HL-60 (cell line): Measurements from ENCODE around the gene ABHD17B.

Source experiments
- DNase-seq, 2 experiments: peaks; one replicate each; pipeline ENCODE4 v3.0.0-alpha.2; 2010 to 2020; ENCODE audit warnings: low read depth in 1 of 2, low spot score in 1 of 2
- H3K27ac ChIP-seq: fragments of 250-450 bp; sonication (Bioruptor Pico); replicated peaks from 2 replicates; pipeline ENCODE4 v1.5.1; 2020; ENCODE audit warnings: mild to moderate bottlenecking, moderate library complexity
- H3K27me3 ChIP-seq: fragments of 250-450 bp; sonication (Bioruptor Pico); 2 replicates; pipeline ENCODE4 v1.5.1; 2021; ENCODE audit warnings: mild to moderate bottlenecking, moderate library complexity; ENCODE audit not compliant: insufficient read depth, poor library complexity, severe bottlenecking
- H3K4me3 ChIP-seq: replicated peaks from 2 replicates; pipeline ENCODE4 v1.5.1; 2011; ENCODE audit warnings: mild to moderate bottlenecking, control low read depth, low read length; ENCODE audit not compliant: insufficient read depth
- GABPA ChIP-seq: IDR thresholded peaks from 2 replicates; pipeline ENCODE4 v1.6.1; 2012; ENCODE audit warnings: low read depth
- POLR2AphosphoS5 ChIP-seq: IDR thresholded peaks from 2 replicates; pipeline ENCODE4 v1.6.1; 2012; ENCODE audit warnings: low read depth
- SPI1 ChIP-seq: IDR thresholded peaks from 2 replicates; pipeline ENCODE4 v1.6.1; 2012; ENCODE audit warnings: low read depth, mild to moderate bottlenecking, borderline replicate concordance
- TF ChIP-seq, protein P1 (sequence below): IDR thresholded peaks from 2 replicates; pipeline ENCODE4 v1.6.1; 2012; ENCODE audit warnings: low read depth; ENCODE audit not compliant: insufficient replicate concordance
- TF ChIP-seq, protein P2 (sequence below): IDR thresholded peaks from one replicate; pipeline ENCODE4 v1.5.1; 2011; ENCODE audit warnings: low read length, control low read depth, inconsistent platforms; ENCODE audit not compliant: insufficient read depth

Gene ABHD17B

DNA sequence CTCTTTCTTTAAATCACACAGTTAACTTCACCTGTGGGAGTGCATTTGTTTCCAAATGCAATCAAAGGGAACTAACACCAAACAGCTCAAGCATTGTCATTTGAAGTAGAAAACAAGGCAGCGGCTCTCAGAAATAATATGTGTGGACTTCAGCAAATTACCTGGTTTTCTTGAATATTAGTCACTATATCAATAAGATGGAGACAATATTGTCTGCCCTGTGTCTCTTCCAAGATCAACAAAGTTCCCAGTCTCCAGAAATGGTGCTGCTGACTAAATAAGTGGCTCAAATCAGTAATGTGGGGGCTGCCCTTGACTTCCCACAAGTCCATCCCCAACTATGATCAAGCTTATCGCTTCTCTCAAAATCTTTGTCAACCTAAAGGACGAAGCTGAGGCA, 89.6 kb downstream of the ABHD17B start:
- TF ChIP-seq, protein P1, sequence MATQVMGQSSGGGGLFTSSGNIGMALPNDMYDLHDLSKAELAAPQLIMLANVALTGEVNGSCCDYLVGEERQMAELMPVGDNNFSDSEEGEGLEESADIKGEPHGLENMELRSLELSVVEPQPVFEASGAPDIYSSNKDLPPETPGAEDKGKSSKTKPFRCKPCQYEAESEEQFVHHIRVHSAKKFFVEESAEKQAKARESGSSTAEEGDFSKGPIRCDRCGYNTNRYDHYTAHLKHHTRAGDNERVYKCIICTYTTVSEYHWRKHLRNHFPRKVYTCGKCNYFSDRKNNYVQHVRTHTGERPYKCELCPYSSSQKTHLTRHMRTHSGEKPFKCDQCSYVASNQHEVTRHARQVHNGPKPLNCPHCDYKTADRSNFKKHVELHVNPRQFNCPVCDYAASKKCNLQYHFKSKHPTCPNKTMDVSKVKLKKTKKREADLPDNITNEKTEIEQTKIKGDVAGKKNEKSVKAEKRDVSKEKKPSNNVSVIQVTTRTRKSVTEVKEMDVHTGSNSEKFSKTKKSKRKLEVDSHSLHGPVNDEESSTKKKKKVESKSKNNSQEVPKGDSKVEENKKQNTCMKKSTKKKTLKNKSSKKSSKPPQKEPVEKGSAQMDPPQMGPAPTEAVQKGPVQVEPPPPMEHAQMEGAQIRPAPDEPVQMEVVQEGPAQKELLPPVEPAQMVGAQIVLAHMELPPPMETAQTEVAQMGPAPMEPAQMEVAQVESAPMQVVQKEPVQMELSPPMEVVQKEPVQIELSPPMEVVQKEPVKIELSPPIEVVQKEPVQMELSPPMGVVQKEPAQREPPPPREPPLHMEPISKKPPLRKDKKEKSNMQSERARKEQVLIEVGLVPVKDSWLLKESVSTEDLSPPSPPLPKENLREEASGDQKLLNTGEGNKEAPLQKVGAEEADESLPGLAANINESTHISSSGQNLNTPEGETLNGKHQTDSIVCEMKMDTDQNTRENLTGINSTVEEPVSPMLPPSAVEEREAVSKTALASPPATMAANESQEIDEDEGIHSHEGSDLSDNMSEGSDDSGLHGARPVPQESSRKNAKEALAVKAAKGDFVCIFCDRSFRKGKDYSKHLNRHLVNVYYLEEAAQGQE: no peak
- Histone ChIP-seq H3K4me3 (no peak overlapping the region), H3K27ac (no peak overlapping the region), H3K27me3 (no peaks in the 10 kb centered on the region)
- DNase-seq: no peak

DNA sequence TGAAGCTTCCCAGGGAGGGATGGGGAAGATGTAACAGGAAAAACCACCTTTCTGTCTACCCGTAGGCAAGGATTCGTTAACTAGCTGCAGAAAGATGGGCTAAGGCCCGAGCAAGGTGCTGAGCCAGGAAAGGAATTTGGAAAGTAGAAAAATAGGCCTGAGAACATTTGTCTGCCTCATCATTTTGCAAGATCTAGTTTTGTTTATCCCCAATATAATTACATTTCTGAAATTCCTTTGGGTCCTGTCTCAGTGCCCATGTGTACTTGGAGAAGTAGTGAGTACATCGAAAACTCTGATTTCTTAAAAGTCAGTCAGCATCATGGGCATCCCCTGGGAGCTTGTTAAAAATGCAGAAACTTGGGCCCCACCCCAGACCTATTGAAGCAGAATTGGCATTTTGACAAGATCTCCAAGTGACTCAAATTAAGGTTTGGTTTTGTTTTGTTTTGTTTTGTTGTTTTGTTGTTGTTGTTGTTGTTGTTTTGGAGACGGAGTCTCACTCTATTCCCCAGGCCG, 90.5 kb downstream of the ABHD17B start:
- no peak overlapping the region for H3K27ac ChIP-seq
- TF ChIP-seq SPI1: no peak
- no peak for TF ChIP-seq POLR2AphosphoS5
- no peak for TF ChIP-seq GABPA
- TF ChIP-seq, protein P2, sequence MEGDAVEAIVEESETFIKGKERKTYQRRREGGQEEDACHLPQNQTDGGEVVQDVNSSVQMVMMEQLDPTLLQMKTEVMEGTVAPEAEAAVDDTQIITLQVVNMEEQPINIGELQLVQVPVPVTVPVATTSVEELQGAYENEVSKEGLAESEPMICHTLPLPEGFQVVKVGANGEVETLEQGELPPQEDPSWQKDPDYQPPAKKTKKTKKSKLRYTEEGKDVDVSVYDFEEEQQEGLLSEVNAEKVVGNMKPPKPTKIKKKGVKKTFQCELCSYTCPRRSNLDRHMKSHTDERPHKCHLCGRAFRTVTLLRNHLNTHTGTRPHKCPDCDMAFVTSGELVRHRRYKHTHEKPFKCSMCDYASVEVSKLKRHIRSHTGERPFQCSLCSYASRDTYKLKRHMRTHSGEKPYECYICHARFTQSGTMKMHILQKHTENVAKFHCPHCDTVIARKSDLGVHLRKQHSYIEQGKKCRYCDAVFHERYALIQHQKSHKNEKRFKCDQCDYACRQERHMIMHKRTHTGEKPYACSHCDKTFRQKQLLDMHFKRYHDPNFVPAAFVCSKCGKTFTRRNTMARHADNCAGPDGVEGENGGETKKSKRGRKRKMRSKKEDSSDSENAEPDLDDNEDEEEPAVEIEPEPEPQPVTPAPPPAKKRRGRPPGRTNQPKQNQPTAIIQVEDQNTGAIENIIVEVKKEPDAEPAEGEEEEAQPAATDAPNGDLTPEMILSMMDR: no peak
- TF ChIP-seq, protein P1: no peak
- no peak for DNase-seq
- H3K27me3 ChIP-seq: no peaks in the 10 kb centered on the region
- H3K4me3 ChIP-seq: no peak overlapping the region

DNA sequence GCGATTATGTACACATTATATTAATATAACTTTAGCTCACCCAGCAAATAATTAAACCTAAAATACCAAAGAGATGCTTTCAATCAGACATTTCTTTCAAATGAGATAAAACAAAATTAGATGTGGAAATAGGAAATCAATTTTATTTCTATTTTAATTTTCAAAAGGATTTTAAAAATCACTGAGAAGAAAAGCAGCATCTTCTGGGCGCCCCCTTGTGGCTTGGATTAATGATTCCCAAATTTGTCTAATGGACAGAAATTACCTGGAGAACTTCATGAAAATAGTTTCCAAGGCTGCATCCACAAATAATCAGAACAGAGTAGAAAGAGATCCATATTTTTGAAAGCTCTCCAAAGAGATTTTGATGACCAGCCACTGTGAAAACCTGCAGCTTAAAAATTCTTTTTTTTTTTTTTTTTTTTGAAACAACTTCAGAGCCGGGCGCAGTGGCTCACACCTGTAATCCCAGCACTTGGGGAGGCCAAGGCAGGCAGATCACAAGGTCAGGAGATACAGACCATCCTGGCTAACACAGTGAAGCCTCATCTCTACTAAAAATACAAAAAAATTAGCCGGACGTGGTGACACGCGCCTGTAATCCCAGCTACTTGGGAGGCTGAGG, 91.8 kb downstream of the ABHD17B start:
- no peaks in the 10 kb centered on the region for H3K27me3 ChIP-seq
- peak in 1 of 2 experiments; percentile 13 for DNase-seq
- no peak for TF ChIP-seq SPI1
- TF ChIP-seq, protein P2: peak; percentile 37
- no peak overlapping the region for H3K4me3 ChIP-seq
- H3K27ac ChIP-seq: no peak overlapping the region

DNA sequence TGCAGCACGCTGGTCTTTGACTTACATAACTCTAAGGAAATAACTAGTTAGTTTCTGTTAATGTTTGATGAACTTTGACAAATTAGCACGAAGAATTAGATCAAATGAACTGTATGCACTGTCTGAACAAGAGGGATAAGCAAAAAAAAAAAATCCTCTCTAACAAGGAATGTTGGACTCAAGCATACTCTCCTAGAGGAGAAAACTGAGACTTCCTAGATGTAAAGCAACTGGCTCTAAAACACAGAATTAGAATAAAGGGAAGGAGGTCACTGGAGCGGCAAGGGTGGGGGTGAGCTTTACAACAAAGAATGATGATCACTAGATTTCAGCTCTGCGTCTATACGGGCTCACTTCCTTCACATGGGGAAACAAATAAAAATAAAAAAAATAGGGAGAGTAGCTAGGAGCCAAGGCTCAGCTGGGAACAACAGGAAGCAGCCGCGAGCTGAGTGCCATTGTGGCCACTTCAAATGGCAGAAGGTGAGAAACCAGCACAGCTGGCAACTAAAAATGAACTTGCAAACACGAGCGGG, 94.0 kb downstream of the ABHD17B start:
- Histone ChIP-seq H3K27ac (no peak overlapping the region), H3K27me3 (no peaks in the 10 kb centered on the region), H3K4me3 (no peak overlapping the region)
- TF ChIP-seq, protein P2: no peak
- TF ChIP-seq POLR2AphosphoS5: no peak
- TF ChIP-seq, protein P1: no peak
- TF ChIP-seq GABPA: no peak
- TF ChIP-seq SPI1: no peak
- no peak for DNase-seq
